ENCODE data around the gene ETS2. TPM values are rescaled to one million over a fixed set of nuclear protein-coding genes. Genes with fewer than 3 reads are reported as not detected.

ETS2 gene
- total RNA-seq, 1 donor from 2014 or later = 42.2 TPM

GRCh38 chr21:38820471-38821239 is 14.9 kb downstream of the ETS2 start:
- peak overlapping the region; percentile 67 for H3K4me3 Mint-ChIP-seq

GRCh38 chr21:38821248-38821647 is 15.5 kb downstream of the ETS2 start:
- peaks cover 67% of the 10 kb centered on the region for H3K36me3 Mint-ChIP-seq
- no peaks in the 10 kb centered on the region for H3K27me3 Mint-ChIP-seq
- no peak for DNase-seq (ENCODE audit: extremely low spot score, unreplicated experiment)
- no peak overlapping the region for H3K4me3 Mint-ChIP-seq
- peak overlapping the region; percentile 99 for H3K27ac Mint-ChIP-seq
- H3K9me3 Mint-ChIP-seq = no peaks in the 10 kb centered on the region
- no peaks in the 10 kb centered on the region for H3K4me1 Mint-ChIP-seq (ENCODE audit: unreplicated experiment)
- no peak for TF ChIP-seq CTCF (conservative IDR thresholded peaks at IDR 0.05)

More at GRCh38 chr21:38820471-38821239, 14.9 kb downstream of the ETS2 start:
- peak overlapping the region; percentile 99 for H3K27ac Mint-ChIP-seq
- TF ChIP-seq CTCF (conservative IDR thresholded peaks at IDR 0.05) = no peak
- no peaks in the 10 kb centered on the region for H3K4me1 Mint-ChIP-seq (ENCODE audit: unreplicated experiment)
- H3K27me3 Mint-ChIP-seq = no peaks in the 10 kb centered on the region
- peaks cover 68% of the 10 kb centered on the region for H3K36me3 Mint-ChIP-seq
- DNase-seq (ENCODE audit: extremely low spot score, unreplicated experiment) = no peak
- H3K9me3 Mint-ChIP-seq = no peaks in the 10 kb centered on the region

GRCh38 chr21:38821959-38822682 is 16.4 kb downstream of the ETS2 start:
- Mint-ChIP-seq H3K27me3 (no peaks in the 10 kb centered on the region), H3K4me1 (ENCODE audit: unreplicated experiment) (no peaks in the 10 kb centered on the region), H3K36me3 (peaks cover 59% of the 10 kb centered on the region), H3K9me3 (no peaks in the 10 kb centered on the region), H3K27ac (no peak overlapping the region), H3K4me3 (no peak overlapping the region)
- TF ChIP-seq CTCF (conservative IDR thresholded peaks at IDR 0.05) = no peak
- DNase-seq (ENCODE audit: extremely low spot score, unreplicated experiment) = no peak

- no peak for TF ChIP-seq CTCF (conservative IDR thresholded peaks at IDR 0.05)
- Mint-ChIP-seq H3K4me1 (ENCODE audit: unreplicated experiment) (no peaks in the 10 kb centered on the region), H3K36me3 (peaks cover 54% of the 10 kb centered on the region), H3K27ac (no peak overlapping the region), H3K4me3 (no peak overlapping the region), H3K27me3 (no peaks in the 10 kb centered on the region), H3K9me3 (no peaks in the 10 kb centered on the region)
- no peak for DNase-seq (ENCODE audit: extremely low spot score, unreplicated experiment)
Observed at GRCh38 chr21:38822778-38823238, 17.1 kb downstream of the ETS2 start.

- Mint-ChIP-seq H3K4me3 (no peak overlapping the region), H3K27ac (no peak overlapping the region), H3K27me3 (no peaks in the 10 kb centered on the region), H3K4me1 (ENCODE audit: unreplicated experiment) (no peaks in the 10 kb centered on the region), H3K9me3 (no peaks in the 10 kb centered on the region), H3K36me3 (peaks cover 49% of the 10 kb centered on the region)
- no peak for DNase-seq (ENCODE audit: extremely low spot score, unreplicated experiment)
- no peak for TF ChIP-seq CTCF (conservative IDR thresholded peaks at IDR 0.05)
Observed at GRCh38 chr21:38823737-38824123, 18.0 kb downstream of the ETS2 start.

Measured in type B pancreatic cell (in vitro differentiated cells).